NCI-H1694 treated with DMSO at 0.1 percent for 48 hours (cell line): Measurements from ENCODE around the gene PIAS2.

ENCODE experiments used
- DNase-seq: peaks from one replicate; lab custom pipeline; 2025; lab: John Stamatoyannopoulos, UW

The PIAS2 gene

GRCh38 chr18:46759890-46760289 is 157.4 kb downstream of the PIAS2 start:
- DNase-seq: no peak

GRCh38 chr18:46756559-46757201 is 160.6 kb downstream of the PIAS2 start, which contains the start of gene ST8SIA5:
Gene ST8SIA5, minus strand, starts transcription at chr18:46757053. Its CDS starts 545 bp downstream, at chr18:46756508.
- DNase-seq: no peak

GRCh38 chr18:46756025-46756558 is 161.2 kb downstream of the PIAS2 start:
- no peak for DNase-seq

- no peak for DNase-seq
These were observed 161.8 kb downstream of the PIAS2 start for GRCh38 chr18:46755315-46756024.

GRCh38 chr18:46754661-46755292 is 162.5 kb downstream of the PIAS2 start:
- DNase-seq: no peak

DNA sequence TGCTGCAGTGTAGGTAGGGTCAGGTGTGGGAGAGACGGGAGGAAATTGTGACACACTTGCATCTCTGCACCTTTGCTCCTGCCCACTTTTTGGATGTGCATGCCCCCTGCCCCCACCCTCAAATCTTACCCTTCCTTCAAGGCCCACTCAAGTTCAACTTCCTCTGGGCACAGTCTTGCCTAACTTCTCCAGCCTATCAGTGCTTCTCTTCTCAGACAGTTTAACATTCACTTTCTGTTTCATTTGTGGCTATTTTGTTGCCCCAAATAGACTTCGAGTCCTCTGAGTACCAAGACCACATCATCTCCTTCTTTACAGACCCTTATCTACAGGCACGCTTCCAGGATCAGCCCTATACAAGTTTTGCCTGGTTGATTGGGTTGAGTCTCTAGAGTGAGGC is 163.1 kb downstream of the PIAS2 start:
- DNase-seq: no peak
